GM21825 (cell line): ENCODE measurements around the gene ARF1.
A peak's percentile ranks its signal among the peaks of the same experiment; 100 is the strongest.

Experiments
- ATAC-seq: cut with Tn5 transposase; IDR thresholded peaks from one replicate; pipeline ENCODE4 v1.9.1; 2021; ENCODE audit warnings: mild to moderate bottlenecking, moderate library complexity; ENCODE audit not compliant: unreplicated experiment

The ARF1 gene

DNA sequence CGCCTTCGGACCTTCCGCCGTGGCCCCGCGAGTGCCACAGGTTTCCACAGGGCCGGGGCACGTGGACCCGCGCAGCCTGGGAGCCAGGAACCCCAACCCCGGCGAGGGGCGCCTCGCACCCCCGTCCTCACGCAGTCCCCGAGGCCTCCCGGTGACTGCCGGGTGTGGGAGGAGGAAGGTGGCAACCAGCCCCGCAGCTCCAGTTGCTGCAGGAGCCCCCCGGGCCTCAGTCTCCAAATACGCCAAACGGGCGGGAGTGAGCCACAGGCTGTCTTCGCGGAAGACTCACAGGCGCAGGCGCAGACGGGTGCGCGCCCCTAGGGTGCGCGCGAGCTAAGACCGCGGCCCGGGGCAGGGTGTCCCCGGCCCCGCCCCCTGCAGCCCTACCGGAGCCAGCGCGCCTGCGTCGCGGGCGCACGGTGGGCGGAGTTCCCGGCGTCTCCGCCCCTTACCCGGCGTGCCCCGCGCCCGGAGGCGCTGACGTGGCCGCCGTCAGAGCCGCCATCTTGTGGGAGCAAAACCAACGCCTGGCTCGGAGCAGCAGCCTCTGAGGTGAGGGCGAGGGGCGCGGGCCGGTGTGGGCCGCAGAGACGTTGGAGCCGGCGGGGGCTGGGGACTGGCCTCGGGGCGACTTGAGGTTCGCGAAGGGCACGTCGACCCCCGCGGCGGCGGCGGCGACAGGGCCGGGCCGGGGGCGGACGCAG is at the start of gene ARF1:
ARF1 (plus strand) TSS at position 495 of the 704 bp plus-strand sequence. CDS start 14,407 bp downstream, outside the sequence.
- ATAC-seq: peak; percentile 76

DNA sequence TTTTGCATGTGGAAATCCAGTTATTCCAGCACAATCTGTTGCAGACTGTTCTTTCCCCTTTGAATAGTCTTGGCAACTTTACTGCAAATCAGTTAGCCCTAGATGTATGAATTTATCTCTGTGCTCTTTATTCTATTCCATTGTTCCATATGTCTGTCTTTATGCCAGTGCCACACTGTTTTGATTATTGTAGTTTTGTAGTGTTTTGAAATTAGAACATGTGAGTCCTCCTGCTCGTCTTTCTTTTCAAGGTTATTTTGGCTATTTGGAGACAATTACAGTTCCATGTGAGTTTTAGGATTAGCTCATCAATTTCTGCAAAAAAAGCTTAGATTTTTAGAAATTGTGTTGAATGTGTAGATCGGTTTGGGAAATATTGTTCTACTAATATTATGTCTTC is 49.1 kb upstream of the ARF1 start:
- no peak for ATAC-seq

DNA sequence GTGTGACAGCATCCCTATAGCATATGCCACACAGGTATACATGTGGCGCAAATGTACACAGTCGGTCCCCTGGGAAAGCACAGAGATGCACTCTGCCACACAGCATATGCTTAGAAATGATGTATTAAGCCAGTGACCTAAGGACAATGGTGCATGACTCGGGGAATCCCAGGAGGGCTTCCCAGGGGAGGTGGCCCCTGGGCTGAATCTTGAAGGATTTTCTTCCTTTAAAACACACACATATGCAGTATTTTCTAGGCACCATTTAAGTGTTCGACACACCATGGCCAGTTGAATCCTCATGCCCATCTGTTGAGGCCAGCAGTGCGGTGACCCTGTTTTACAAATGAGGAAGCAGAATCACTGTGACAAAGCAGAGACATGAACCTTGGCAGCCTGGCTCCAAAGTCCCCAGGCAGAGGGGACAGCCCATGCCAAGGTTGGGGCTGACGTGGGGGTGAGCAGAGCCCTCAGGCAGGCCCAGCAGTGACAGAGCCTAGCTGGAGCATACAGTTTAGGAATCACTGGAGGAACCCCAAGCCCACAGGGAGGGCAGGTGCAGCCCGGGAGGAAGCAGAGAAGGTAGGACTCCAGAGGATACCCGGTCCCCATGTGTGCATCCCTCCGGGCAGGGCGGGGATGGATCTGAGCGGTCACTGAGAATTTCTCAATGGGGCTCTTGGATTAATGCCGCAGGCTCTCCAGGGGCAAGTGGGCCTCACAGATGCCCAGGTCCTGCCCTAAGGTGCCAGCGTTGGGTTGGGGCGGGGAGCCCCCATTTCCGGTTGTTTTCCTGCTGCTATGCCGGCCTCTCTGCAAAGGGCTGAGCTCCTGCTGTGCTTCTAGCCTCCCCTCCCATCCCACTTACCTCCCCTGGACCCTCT is 47.3 kb upstream of the ARF1 start:
- ATAC-seq: no peak

DNA sequence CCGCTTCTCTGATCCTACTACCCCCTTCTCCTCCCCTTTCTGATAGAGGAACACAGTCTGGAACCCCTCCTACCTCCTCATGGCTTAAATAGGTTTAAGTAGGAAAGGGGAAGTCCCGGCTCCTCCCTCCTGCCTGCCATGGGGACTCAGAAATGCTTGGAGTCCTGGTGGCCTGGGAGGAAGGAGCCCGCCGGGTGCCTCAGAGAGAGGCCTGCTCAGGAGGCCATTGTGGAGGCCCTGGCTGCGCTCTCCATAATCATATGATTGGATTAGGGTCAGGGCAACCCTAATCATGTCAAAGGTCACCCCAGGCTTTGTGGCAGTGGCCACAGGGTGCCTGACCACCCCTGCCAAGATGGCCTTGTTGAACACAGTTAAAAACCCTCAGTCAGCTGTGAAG is 46.7 kb upstream of the ARF1 start:
- no peak for ATAC-seq

DNA sequence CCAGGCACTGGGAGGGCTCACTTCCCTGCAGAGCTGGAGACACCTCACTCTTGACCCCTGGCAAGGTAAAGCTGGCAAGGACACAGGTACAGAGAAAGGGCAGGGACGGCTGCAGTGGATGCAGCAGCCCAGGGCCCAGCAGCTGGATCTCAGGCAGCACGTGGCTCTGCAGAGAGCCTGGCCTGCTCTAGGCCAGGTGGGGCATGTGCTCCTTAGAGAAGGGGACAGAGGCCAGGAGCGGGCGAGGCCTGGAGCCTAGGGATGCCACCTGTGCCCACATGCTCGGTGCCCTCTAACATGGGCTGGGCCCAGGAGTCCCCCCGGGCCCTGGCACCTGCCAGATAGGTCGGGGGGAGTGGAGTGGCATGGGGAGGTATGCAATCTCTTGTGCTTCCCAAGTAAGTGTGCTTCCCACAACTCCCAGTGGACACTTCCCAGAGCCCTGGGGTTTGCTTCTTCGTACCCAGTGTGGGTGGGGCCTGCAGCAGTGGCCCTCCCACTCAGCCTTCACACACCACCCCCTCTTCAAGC is 45.7 kb upstream of the ARF1 start:
- ATAC-seq: no peak

DNA sequence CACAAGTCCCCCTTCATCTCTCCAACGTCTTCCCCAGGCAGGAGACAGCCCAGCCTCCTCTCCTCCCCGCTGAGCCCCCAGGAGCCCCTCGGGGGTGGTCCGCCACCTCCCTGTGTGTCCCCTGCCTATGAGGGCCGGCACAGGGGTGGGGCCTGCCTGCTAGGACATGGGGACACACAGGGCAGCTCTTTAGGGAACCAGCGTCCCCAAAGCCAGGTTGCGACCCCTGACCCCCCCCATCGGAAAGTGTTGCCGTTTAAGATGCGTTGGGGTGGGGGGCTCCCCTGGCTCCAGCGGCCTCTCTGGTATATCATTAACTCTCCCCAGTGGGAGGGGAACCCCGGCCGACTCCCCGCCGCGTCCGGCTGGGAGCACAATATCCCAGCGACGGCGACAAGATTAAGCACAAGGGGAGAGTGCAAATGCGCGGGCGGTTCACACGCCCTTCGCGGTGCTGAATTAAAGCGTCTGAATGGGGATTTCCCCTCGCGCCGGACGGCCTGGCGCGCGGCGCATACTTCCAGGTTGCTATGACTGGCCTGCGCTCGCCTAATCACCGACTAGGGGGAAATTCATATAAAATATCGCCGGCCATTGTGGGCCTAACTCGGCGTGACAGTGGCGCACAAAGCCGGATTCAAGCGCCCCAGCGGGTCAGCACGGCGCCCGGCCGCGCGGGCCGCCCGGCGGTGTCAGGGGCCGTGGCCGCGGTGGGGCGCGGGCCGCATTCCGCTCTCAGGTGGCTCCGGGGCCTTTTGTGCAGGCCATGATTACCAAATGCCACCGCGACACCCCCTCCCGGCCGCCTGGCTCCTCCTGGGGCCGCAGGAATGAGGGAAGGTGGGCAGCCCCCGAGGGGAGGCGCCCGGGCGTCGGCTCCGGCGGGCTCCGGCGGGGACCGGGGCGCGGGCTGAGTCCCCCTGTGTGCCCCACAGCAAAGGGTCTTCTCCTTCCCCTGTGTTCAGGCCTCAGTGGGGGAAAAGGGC is 44.8 kb upstream of the ARF1 start:
- peak; percentile 85 for ATAC-seq

DNA sequence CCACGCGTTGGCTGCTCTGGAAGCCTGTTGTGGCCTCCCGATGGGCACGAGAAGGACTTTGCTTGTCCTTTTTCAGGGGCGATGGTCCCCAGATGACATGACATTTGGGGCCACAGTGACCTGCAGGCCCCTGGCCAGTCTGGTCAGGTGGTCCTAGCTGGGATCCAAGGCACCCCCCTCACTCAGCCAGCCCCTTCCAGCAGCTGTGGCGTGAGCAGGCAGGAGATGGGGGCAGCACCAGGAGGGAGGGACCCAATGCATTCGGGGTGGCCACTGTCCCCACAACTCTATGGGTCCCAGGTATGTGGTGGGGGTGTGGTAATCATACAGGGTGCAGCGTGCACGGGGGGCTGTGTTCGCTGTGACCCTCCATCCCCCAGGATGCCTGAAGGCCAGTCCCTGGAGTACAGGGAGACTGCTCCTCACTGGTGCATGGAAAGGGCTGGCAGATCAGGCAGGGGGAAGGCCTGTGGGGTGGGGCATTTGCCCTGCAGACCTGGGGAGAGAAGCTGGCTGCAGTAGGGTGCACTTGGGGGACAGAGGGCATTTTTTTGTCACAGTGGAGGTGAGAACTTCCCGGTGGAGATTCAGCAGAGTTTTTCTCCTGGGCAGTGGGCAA is 44.0 kb upstream of the ARF1 start:
- no peak for ATAC-seq

DNA sequence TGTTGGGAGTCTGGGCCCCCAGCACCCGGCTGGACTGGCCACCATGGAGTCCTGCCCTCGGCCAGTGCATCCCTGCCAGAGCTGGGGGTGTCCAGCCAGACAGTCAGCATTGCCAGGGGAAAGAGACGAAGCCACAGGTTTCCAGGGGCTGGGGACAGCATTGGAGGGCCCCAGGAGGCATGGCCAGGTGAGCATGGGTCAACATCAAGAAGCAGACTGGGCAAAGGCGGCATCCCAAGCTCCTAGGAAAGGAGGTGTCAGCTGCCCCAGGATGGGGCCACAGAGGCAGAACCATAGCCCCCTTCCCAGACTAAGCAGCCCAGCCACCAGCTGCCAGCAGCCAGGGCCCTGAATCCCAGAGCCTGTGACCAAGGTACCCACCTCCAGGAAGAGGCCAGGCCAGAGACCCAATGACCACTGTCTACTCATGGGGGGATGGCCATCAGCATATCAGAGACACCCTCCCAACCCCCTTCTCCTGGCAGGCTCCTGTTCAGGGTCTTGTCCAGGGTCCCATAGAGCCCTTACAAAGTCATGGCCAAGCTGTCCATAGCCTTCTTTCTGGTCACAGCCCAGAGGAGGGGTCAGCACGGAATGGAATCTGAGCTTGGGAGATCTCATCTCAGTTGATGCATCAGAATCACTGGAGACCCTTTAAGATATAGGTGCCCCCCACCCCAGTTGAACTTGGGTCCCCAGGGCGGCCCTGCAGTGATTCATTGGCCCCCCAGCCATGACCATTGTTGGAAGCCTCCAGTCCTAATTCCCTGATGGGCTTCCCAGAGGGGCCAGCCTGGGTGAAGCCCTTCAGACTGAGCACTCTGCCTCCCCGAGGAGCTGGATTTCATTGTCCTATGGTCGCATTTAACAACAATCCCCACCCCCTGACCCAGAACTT is 43.3 kb upstream of the ARF1 start:
- no peak for ATAC-seq

DNA sequence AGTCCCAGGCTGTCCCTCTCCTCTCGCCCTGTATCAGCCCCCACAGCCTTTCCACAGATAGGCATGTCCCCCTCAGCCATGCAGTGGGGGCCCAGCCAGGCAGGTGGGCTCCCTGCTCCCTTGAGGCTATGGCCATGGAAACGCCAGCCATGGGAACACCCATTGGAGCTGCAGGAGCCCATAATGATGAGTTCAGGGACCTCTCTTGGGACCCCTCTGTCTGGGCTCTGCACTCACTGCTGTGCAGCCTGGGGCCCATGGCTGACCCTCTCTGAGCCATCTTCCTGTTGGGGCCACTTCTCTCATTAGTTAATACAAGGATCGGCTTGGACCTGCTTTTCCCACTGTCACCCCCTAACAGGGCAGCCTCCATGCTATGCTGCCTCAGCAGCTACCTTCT is 42.5 kb upstream of the ARF1 start:
- ATAC-seq: no peak

DNA sequence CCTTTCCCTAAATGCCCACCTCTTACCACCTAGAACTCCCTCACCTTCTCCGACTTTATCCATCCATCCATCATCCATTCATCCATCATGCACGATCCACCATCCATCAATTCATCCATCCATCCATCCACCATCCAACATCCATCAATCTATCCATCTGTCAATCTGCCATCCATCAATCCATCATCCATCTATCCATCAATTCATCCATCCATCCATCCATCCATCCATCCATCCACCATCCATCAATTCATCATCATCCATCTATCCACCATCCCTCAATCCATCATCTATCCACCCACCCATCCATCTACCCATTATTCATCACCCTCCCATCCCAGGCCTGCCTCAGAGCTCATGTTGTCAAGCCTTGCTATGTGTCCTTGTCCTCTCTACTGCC is 41.2 kb upstream of the ARF1 start:
- ATAC-seq: no peak

DNA sequence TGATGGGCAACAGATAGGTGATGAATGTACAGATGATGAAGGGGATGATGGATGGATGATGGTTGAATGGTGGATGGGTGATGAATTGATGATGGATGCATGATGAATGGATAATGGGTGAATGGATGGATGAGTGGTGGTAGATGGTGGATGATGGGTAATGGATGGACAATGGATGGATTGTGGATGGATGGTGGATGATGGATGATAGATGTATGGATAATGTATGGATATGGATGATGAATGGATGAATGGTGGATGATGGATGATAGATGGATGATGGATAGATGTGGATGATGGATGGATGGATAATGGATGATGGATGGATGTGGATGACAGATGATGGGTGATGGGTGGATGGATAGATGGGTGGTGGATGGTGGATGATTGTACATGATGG is 40.0 kb upstream of the ARF1 start:
- ATAC-seq: no peak

DNA sequence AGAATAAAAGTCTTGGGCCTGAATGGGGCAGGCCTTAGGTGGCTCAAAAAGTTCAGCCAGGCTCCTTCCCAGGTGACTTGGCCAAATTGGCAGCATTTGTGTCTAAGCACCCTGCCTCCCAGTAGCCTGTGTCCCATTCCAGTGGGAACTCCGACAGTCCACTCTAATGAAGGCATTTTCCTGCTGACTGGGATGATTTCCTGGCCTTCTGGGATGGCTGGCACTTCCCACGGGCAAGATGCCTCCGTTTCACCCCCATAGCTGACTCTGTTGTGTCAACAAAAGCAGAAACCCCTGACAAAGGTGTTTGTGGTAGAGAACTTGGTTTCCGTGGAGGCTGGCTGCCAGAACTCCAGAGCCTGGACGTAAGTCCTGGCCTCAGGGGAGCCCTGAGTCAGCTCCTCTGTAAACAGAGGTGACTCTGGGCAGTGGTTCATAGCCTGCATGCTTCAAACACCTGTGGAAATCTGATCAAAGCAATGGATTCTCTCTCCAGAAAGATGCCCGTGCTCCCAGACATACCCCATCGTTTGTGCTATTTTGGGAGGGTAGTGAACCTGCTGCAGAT is 39.1 kb upstream of the ARF1 start:
- no peak for ATAC-seq

DNA sequence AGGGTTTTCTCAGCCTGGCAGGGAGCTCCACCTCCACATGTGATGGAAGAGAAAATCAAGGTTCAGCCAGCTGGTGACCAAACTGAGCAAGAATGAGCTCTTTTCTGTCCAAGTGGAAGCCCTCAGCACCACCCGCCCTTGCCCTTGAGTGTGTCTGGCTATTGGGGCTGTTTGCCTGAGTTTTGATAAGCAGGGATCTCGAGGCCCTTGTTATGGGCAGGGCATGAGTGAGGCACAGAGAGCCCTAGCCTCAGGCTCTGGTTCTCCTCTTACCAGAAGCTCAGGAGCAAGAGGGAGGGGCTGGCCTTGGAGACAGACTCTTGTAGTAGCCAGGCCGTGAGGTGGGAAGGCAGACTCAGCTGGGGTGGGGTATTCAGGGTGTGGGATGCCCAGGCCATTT is 37.5 kb upstream of the ARF1 start:
- no peak for ATAC-seq

DNA sequence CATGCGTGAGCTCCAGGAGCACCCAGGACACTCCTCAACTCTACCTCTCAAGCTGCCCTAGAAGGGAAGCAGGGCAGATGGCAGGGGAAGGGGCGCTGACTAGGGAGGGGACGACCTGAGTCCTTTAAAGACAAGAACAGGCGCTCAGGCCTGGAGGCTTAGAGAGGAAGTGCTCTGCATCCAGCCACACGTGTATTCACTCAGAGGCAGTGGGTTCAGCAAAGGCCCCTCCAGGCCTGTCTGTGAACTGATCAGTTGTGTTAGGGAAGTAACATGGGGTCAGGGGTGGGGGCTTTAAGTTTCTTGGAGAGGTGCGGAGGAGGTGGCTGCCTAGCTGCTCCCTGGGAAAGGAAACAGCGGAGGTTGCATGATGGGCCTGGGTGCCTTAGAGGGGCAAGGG is 37.1 kb upstream of the ARF1 start:
- ATAC-seq: no peak

DNA sequence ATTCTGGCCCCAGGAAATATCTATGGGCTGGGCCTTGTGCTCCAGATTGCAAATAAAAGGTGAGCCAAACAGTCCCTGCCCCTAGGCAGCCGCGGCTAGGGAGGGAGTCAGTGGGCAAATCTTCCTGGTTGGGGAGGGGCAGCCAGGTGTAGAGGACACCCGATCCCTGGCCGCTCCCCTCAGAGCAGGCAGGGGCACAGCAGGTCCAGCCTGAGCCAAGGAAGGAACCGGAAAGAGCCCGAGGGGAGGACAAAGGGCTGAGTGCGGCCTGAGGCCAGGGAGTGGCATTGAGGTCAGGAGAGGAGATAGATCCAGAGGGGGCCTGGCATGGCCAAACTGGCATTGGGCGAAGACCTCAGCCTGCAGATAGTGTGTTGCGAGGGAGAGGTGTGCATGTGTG is 36.6 kb upstream of the ARF1 start:
- no peak for ATAC-seq

DNA sequence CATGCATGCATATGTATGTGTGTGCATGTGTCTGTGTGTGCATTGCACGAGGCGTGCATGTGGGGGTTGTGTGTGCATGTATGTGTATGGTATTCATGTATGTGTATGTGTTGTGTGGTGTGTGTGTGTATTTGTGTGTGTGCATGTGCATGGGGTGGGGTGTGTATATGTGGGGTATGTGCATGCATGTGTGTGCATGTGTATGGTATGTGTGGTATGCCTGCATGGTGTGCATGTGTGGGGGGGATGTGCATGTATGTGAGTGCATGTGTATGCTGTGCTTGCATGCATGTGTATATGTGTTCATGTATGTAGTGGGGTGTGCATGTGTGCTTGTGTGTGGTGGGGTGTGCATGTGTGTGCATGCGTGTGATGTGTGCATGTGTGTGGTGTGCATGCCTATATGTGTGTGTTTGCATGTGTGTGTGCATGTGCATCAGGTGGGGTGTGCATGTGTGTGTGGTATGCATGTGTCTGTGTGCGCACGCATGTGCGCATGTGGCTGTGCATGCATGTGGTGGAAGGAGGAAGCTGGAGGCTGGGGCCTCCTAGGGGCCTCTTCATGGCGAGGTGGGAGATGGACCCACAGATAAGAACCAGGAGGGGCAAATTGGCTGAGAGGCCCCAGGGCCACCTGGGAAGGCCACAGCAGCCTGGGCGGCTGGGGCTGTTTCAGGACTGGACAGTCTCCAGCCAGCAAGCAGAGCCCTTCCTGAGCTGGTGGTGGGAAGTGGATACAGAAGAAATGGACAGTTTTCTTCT is 35.9 kb upstream of the ARF1 start:
- no peak for ATAC-seq

DNA sequence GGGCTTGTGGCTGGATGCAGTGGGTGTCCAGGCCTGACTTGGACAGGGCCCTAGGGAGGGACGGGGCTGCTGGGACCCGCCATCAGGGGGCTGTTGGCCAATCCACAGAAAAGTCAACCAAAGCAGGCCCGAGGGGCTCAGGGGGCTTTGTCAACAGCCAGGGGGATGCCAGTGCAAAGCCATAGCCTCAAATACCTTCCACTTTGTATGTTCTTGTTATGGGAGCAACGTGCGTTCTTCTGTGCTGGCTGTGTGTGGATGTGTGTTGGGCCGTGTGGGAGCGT is 35.4 kb upstream of the ARF1 start:
- no peak for ATAC-seq

DNA sequence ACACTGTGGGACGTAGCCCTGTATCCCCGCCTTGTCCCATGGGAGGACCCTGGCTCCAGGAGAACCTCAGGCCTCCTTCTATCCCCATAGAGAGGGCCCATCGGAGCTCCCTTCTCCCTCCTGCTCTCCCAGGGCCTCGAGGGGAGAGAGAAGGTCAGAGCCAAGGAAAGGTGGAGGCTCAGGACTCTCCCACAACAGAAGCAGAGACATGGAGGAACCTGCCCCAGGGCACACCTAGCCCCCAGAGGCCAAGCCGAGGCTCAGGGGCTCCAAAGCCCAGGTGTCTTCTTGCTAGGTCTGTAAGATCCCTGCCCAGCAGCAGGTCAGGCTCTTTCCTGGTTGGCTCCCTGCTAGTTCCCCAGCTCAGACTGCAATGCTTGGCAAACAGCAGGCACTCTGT is 34.4 kb upstream of the ARF1 start:
- no peak for ATAC-seq
